Thymus (tissue), 11 donors: ENCODE results near the gene PGLYRP1. TPM values are rescaled to one million over a fixed set of nuclear protein-coding genes. Genes with fewer than 3 reads are reported as not detected.

Experiments
- DNase-seq, 9 donors: peaks; one replicate each; pipeline ENCODE4 v3.0.0-alpha.2; 2013; ENCODE audit warnings: low spot score in 9 of 9, low read depth in 6 of 9, missing footprints in 1 of 9
- H3K27ac ChIP-seq, 2 donors: one replicate each; pipeline ENCODE4 v1.5.1; 2013; ENCODE audit warnings: control low read depth in 1 of 2, low read depth in 1 of 2, low read length in 1 of 2, mild to moderate bottlenecking in 1 of 2, moderate library complexity in 1 of 2
- H3K27me3 ChIP-seq, 2 donors: one replicate each; pipeline ENCODE4 v1.5.1; 2013; ENCODE audit warnings: low read length in 1 of 2; ENCODE audit not compliant: control insufficient read depth in 2 of 2, insufficient read depth in 1 of 2
- H3K36me3 ChIP-seq, 2 donors: one replicate each; pipeline ENCODE4 v1.5.1; 2013; ENCODE audit warnings: low read length in 1 of 2, mild to moderate bottlenecking in 1 of 2, moderate library complexity in 1 of 2; ENCODE audit not compliant: control insufficient read depth in 2 of 2, insufficient read depth in 2 of 2
- H3K4me1 ChIP-seq, 2 donors: one replicate each; pipeline ENCODE4 v1.5.1; 2013; ENCODE audit warnings: low read length in 2 of 2; ENCODE audit not compliant: control insufficient read depth in 2 of 2, insufficient read depth in 2 of 2
- H3K4me3 ChIP-seq, 2 donors: one replicate each; pipeline ENCODE4 v1.5.1; 2013; ENCODE audit warnings: low read length in 2 of 2, control low read depth in 1 of 2, mild to moderate bottlenecking in 1 of 2
- H3K9me3 ChIP-seq, 2 donors: one replicate each; pipeline ENCODE4 v1.5.1; 2013; ENCODE audit warnings: low read length in 1 of 2, mild to moderate bottlenecking in 1 of 2; ENCODE audit not compliant: control insufficient read depth in 2 of 2, insufficient read depth in 1 of 2
- WGBS: extraction: QIAGEN DNeasy Blood & Tissue Kit; methylation state at CpG from one replicate; pipeline ENCODE4 v1.1.7; 2013; 5-methylcytosine and 5-hydroxymethylcytosine counted together
- polyA plus RNA-seq: library from polyadenylated mRNA; stranded (reverse); fragments of 200-250 nt; gene quantifications from one replicate; pipeline ENCODE4 v1.2.3, GENCODE V29; 2013
- total RNA-seq: library from RNA; stranded (reverse); fragments of 120-200 nt; gene quantifications from one replicate; pipeline ENCODE4 v1.2.4, GENCODE V29; 2013
- donor health status: healthy.

PGLYRP1 gene
- total and polyA plus RNA-seq, 2 donors: 0.37 to 4.3 TPM

DNA sequence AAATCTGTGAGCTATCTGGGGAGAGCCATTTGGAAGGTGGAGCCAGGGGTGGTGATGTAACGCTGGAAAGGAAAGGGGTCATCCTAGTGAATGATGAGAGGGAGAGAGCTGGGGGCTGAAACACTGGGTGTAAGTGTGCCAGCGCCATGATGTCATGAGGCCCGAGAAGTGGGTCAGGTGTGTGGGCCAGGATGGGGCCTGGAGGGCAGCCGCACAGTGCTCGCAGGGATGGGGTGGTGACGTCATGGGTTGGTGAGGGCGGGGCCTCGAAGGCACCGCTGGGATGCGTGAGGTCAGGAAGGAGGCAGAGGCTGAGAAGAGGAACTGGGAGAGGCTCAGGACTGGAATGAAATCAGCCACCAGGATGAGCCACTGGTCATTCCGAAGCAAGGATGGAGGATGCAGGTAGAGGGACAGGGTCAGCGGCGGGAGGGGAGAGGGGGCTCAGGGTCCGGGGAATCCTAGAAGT, 23.2 kb downstream of the PGLYRP1 start:
- peaks cover 8 to 15% of the 10 kb centered on the region in 2 donors for H3K36me3 ChIP-seq
- H3K27ac ChIP-seq: no peak overlapping the region
- peaks cover 0 to 23% of the 10 kb centered on the region in 2 donors for H3K27me3 ChIP-seq
- WGBS: 38% methylated on average over 14 of the region's 14 CpGs
- peaks cover 10 to 26% of the 10 kb centered on the region in 2 donors for H3K4me1 ChIP-seq
- H3K4me3 ChIP-seq: no peak overlapping the region
- no peak for DNase-seq
- H3K9me3 ChIP-seq: no peaks in the 10 kb centered on the region

DNA sequence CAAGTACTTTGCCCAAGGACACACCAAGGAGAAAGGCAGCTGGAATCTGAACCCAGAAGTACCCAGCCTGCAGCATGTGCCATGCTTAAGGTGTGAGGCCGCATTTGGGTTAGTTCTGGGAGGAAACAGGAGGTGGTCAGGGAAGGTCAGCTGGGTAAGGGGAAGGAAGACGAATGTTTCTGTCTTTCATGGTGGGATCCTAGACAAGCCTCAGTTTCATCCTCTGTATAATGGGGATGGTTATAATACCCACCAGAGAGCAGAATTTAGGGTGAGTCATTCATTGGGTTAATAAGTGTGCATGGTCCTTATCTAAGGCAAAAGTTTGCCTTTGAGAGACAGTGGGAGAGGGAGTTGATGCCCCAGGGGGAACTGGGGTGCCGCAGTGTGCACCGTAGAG, 24.0 kb downstream of the PGLYRP1 start:
- Histone ChIP-seq H3K9me3 (no peaks in the 10 kb centered on the region), H3K27ac (no peak overlapping the region), H3K27me3 (peaks cover 0 to 23% of the 10 kb centered on the region in 2 donors), H3K4me1 (peaks cover 11 to 26% of the 10 kb centered on the region in 2 donors), H3K36me3 (peaks cover 8 to 15% of the 10 kb centered on the region in 2 donors), H3K4me3 (no peak overlapping the region)
- 98% methylated on average over 4 of the region's 4 CpGs for WGBS
- DNase-seq: no peak

DNA sequence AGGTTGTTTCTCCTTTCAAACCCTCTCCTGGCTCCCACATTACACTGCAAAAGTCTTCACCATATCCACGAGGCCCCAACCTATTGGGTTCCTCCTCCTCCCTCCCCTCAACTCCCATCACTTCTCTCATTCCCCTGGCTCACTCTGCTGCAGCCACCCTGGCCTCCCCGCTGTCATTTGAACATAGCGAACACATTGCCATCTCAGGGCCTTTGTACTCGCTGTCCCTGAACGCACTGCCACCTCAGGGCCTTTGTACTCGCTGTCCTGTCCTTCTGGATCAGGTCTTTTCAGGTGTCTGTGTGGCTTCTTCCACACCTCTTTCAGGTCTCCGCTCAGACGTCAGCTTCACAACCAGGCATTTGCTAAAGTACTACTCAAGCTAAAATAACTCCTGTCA, 25.9 kb downstream of the PGLYRP1 start:
- peaks cover 0 to 23% of the 10 kb centered on the region in 2 donors for H3K27me3 ChIP-seq
- H3K36me3 ChIP-seq: peaks cover 7 to 8% of the 10 kb centered on the region in 2 donors
- H3K4me1 ChIP-seq: peaks cover 11 to 26% of the 10 kb centered on the region in 2 donors
- no peak for DNase-seq
- H3K9me3 ChIP-seq: no peaks in the 10 kb centered on the region
- WGBS: 91% methylated on average over 8 of the region's 8 CpGs
- no peak overlapping the region for H3K27ac ChIP-seq
- no peak overlapping the region for H3K4me3 ChIP-seq

DNA sequence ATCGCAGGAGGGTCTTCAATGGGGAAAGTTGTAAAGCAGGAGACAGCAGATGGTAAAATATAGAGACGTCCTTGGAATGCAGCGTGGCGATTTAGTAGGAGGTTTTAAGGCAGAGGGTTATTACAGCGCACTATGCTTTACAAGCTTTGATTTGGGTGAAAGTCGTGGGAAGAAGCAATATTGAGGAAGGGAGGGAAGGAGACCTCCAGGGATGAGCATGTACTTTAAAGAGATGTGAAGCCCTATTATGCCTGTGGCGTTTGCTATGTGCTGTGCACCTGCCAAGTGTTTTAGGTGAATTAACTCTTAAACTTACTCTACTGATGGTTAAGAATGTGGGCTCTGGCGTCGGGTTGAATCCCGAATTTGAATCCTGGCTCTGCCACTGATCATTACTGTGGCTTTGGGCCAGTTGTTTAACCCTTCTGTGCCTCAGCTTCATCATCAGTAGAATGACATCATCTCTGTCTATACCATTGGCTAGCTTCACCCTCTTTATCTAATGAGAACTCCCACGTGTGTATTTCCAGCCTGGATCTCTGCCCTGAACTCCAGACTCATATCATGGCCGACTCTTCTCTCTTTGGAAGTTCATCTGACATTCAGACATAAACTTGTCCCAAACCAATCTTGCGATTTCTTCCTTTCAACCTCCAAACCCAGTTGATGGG, 27.0 kb downstream of the PGLYRP1 start:
- peak overlapping the region; percentile 77 to 82 for H3K4me3 ChIP-seq
- H3K27ac ChIP-seq: peak overlapping the region in 1 of 2 donors; percentile 58
- H3K27me3 ChIP-seq: peaks cover 0 to 21% of the 10 kb centered on the region in 2 donors
- no peak for DNase-seq
- H3K36me3 ChIP-seq: peaks cover 7 to 8% of the 10 kb centered on the region in 2 donors
- WGBS: 28% methylated on average over 13 of the region's 13 CpGs
- no peaks in the 10 kb centered on the region for H3K9me3 ChIP-seq
- H3K4me1 ChIP-seq: peaks cover 11 to 22% of the 10 kb centered on the region in 2 donors

DNA sequence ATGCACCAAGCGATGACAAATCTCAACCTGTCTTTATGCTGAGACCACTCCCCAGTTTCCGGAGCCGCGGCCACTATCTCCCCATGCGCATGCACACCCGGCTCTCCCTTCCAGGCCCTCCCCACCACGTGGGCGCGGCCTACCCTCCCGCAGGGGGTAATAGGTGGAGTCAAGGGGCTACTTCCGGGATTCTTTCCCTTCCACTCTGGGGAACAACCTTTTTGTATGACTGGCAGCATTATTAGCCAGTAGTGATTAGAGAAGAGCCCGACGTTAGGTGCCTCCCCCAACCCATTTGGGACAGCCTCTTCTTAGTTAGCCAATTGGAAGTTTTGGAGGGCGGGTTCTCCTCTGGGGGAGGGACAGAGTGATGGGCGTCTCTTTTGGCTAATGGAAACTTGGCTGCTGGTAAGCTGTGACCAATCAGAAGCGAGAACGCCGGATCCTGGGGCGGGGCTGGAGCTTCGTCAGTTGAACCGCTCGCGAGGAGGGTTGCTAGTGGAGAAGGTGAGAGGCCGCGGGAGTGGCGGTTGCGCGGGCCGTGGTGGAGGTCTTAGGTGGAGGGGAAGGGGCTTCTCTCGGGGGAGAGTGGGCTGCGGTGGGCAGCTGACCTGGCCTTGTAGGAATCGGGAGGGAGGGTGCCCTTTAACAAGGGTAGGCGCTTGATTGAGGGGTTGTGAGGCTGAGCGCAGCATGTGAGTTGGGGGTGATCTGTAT, 27.7 kb downstream of the PGLYRP1 start, which contains the start of gene CCDC61:
Gene CCDC61 (plus strand): TSS at position 470 of the 717 bp plus-strand sequence. CDS start 7,552 bp downstream, outside the sequence.
- WGBS: under 1% methylated on average over 34 of the region's 34 CpGs
- H3K4me1 ChIP-seq: peaks cover 9 to 15% of the 10 kb centered on the region in 2 donors
- DNase-seq: peak; percentile 97 to 100 (median 99)
- H3K27me3 ChIP-seq: peaks cover 0 to 16% of the 10 kb centered on the region in 2 donors
- H3K9me3 ChIP-seq: no peaks in the 10 kb centered on the region
- peak within 1 kb of the TSS; percentile 77 to 82 for H3K4me3 ChIP-seq
- H3K36me3 ChIP-seq: peaks cover 7 to 8% of the 10 kb centered on the region in 2 donors
- H3K27ac ChIP-seq: peak within 1 kb of the TSS; percentile 58 to 87

DNA sequence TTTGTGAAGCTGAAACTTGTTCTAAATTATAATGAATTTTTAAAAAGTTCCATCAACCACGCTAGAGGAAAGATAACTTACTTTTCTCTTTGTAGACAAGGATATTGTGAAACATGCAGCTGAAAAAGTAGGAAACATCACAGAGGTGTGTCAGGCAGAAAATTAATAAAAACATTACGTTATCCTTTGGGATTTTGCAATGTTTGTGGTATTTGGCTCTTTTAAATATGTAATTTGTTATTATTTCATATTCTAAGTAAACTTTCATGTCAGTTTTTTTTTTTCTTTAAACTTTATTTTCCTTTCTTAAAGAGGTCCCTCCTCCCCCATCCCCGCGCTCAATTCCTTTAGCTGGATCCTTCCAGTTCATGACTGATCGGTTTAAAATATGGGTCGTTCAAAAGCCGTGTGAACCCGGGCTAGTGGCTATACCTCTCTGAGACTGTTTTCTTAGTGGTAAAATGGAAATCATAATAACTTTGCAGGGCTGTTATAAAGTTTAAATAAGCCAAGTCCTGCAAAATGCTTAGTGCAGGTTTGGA, 28.3 kb downstream of the PGLYRP1 start:
- H3K27me3 ChIP-seq: peaks cover 0 to 10% of the 10 kb centered on the region in 2 donors
- DNase-seq: no peak
- 13% methylated on average over 8 of the region's 8 CpGs for WGBS
- peak overlapping the region in 1 of 2 donors; percentile 31 for H3K27ac ChIP-seq
- peaks cover 7 to 8% of the 10 kb centered on the region in 2 donors for H3K36me3 ChIP-seq
- peak overlapping the region; percentile 41 to 77 for H3K4me3 ChIP-seq
- peaks cover 9% of the 10 kb centered on the region in 2 donors for H3K4me1 ChIP-seq
- H3K9me3 ChIP-seq: no peaks in the 10 kb centered on the region

DNA sequence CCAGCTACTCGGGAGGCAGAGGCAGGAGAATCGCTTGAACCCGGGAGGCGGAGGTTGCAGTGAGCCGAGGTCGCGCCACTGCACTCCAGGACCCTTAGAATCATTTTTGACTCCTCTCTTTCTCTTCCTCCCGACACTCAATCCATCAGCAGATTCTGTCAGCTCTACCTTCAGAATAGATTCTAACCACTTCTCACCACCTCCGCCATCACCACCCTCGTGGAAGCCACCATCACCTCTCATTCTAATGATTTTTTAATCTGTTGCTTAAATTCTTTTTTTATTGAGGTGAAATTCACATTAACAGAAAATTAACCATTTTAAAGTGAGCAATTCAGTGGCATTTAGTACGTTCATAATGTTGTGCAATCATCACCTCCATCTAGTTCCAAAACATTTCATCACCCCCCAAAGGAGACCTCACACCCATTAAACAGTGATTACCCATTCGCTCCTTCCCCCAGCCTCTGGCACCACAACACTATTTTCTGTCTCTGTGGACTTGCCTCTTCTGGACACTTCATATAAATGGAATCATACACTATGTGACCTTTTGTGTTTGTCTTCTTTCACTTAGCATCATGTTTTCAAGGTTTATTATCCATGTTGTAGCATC, 32.6 kb downstream of the PGLYRP1 start:
- Histone ChIP-seq H3K27ac (no peak overlapping the region), H3K9me3 (no peaks in the 10 kb centered on the region), H3K36me3 (no peaks in the 10 kb centered on the region), H3K4me1 (peaks cover 0 to 3% of the 10 kb centered on the region in 2 donors), H3K27me3 (peaks cover 0 to 14% of the 10 kb centered on the region in 2 donors), H3K4me3 (no peak overlapping the region)
- DNase-seq: no peak
- 94% methylated on average over 12 of the region's 12 CpGs for WGBS

DNA sequence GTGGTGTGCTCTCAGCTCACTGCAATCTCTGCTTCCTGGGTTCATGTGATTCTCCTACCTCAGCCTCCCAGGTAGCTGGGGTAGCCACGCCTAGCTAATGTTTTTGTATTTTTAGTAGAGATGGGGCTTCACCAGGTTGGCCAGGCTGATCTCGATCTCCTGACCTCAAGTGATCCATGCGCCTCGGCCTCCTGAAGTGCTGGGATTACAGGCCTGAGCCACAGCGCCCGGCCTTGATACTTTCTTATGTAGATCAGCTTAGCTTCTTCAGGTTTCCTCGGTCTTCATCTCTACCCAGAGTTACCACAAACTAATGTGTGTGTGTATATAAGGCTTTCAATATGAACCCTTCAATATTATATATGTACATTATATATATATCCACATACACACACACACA, 37.5 kb downstream of the PGLYRP1 start:
- 92% methylated on average over 7 of the region's 7 CpGs for WGBS
- Histone ChIP-seq H3K4me3 (no peak overlapping the region), H3K27me3 (peaks cover 0 to 17% of the 10 kb centered on the region in 2 donors), H3K36me3 (no peaks in the 10 kb centered on the region), H3K9me3 (no peaks in the 10 kb centered on the region), H3K4me1 (no peaks in the 10 kb centered on the region), H3K27ac (no peak overlapping the region)
- DNase-seq: no peak
